Smooth muscle cell (in vitro differentiated cells): ENCODE data around the gene FAM170B. TPM values are rescaled to one million over a fixed set of nuclear protein-coding genes. Genes with fewer than 3 reads are reported as not detected.

ENCODE experiments used
- DNase-seq: peaks from one replicate; lab custom pipeline; 2025; ENCODE audit not compliant: unreplicated experiment; lab: John Stamatoyannopoulos, UW
- H2AFZ ChIP-seq: fragments of 200-600 bp; sonication (generic); 2 replicates; pipeline ENCODE4 v1.6.0; 2016; ENCODE audit warnings: antibody characterized with exemption, low read depth, mild to moderate bottlenecking
- H3F3A ChIP-seq: fragments of 200-600 bp; sonication (generic); 2 replicates; pipeline ENCODE4 v1.6.0; 2017; ENCODE audit warnings: antibody characterized with exemption, low read depth
- H3K27ac ChIP-seq: fragments of 200-600 bp; sonication (generic); 2 replicates; pipeline ENCODE4 v1.5.1; 2016; ENCODE audit warnings: low read depth, mild to moderate bottlenecking
- H3K27me3 ChIP-seq: fragments of 200-600 bp; sonication (generic); 2 replicates; pipeline ENCODE4 v1.6.1; 2016; ENCODE audit warnings: low read depth, mild to moderate bottlenecking
- H3K36me3 ChIP-seq: fragments of 200-600 bp; sonication (generic); 2 replicates; pipeline ENCODE4 v1.5.1; 2016; ENCODE audit warnings: low read depth
- H3K4me1 ChIP-seq: fragments of 200-600 bp; sonication (generic); 2 replicates; pipeline ENCODE4 v1.5.1; 2016; ENCODE audit warnings: low read depth
- H3K4me2 ChIP-seq: fragments of 200-600 bp; sonication (generic); 2 replicates; pipeline ENCODE4 v1.6.0; 2016; ENCODE audit warnings: mild to moderate bottlenecking
- H3K4me3 ChIP-seq: fragments of 200-600 bp; sonication (generic); 2 replicates; pipeline ENCODE4 v1.5.1; 2016; ENCODE audit warnings: mild to moderate bottlenecking
- H3K79me2 ChIP-seq: fragments of 200-600 bp; sonication (generic); 2 replicates; pipeline ENCODE4 v1.6.0; 2016; ENCODE audit warnings: low read depth, mild to moderate bottlenecking
- H3K9ac ChIP-seq: fragments of 200-600 bp; sonication (generic); 2 replicates; pipeline ENCODE4 v1.6.0; 2016; ENCODE audit warnings: low read depth
- H3K9me3 ChIP-seq: fragments of 200-600 bp; sonication (generic); replicated peaks from 2 replicates; pipeline ENCODE4 v1.5.1; 2016; ENCODE audit warnings: low read depth
- H4K20me1 ChIP-seq: fragments of 200-600 bp; sonication (generic); 2 replicates; pipeline ENCODE4 v1.6.0; 2016; ENCODE audit warnings: low read depth
- WGBS: methylation state at CpG from one replicate; pipeline ENCODE4 v1.1.7; 2016; ENCODE audit warnings: low lambda C conversion rate; 5-methylcytosine and 5-hydroxymethylcytosine counted together
- polyA plus RNA-seq: library from polyadenylated mRNA; unstranded; fragments of >200 nt; fragmentation: Nextera tagmentation; extraction: Ambion mirVana; gene quantifications from 2 replicates; pipeline ENCODE4 v1.2.1, GENCODE V29; 2016
- total RNA-seq: library from RNA; depleted of rRNA; stranded (reverse); fragments of >200 nt; gene quantifications from 2 replicates; pipeline ENCODE4 v1.2.3, GENCODE V29; 2014
- TF ChIP-seq, protein P1 (sequence below): fragments of 200-600 bp; sonication (generic); IDR thresholded peaks from 2 replicates; pipeline ENCODE4 v1.5.1; 2017; ENCODE audit warnings: borderline replicate concordance, mild to moderate bottlenecking, antibody characterized with exemption; ENCODE audit not compliant: insufficient read depth, poor library complexity, severe bottlenecking

Gene FAM170B
- total and polyA plus RNA-seq, 2 experiments from 2014 or later: not detected

- TF ChIP-seq, protein P1, sequence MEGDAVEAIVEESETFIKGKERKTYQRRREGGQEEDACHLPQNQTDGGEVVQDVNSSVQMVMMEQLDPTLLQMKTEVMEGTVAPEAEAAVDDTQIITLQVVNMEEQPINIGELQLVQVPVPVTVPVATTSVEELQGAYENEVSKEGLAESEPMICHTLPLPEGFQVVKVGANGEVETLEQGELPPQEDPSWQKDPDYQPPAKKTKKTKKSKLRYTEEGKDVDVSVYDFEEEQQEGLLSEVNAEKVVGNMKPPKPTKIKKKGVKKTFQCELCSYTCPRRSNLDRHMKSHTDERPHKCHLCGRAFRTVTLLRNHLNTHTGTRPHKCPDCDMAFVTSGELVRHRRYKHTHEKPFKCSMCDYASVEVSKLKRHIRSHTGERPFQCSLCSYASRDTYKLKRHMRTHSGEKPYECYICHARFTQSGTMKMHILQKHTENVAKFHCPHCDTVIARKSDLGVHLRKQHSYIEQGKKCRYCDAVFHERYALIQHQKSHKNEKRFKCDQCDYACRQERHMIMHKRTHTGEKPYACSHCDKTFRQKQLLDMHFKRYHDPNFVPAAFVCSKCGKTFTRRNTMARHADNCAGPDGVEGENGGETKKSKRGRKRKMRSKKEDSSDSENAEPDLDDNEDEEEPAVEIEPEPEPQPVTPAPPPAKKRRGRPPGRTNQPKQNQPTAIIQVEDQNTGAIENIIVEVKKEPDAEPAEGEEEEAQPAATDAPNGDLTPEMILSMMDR: no peak
- no peaks in the 10 kb centered on the region for H3K9me3 ChIP-seq
- H3K4me3 ChIP-seq: no peak overlapping the region
- H3K79me2 ChIP-seq: no peaks in the 10 kb centered on the region
- no peak overlapping the region for H3K9ac ChIP-seq
- no peak overlapping the region for H3K27ac ChIP-seq
- no peaks in the 10 kb centered on the region for H3K4me1 ChIP-seq
- H2AFZ ChIP-seq: no peak overlapping the region
- no peaks in the 10 kb centered on the region for H4K20me1 ChIP-seq
- no peak overlapping the region for H3K4me2 ChIP-seq
- no peak for DNase-seq
- no peaks in the 10 kb centered on the region for H3F3A ChIP-seq
- peaks cover 10% of the 10 kb centered on the region for H3K27me3 ChIP-seq
- WGBS: 89% methylated on average over 5 of the region's 5 CpGs
- no peaks in the 10 kb centered on the region for H3K36me3 ChIP-seq
Observed at GRCh38 chr10:49160110-49160509, 26.3 kb upstream of the FAM170B start.

- Histone ChIP-seq H3K9ac (no peak overlapping the region), H3K4me3 (no peak overlapping the region), H3K27me3 (peaks cover 10% of the 10 kb centered on the region), H3K27ac (no peak overlapping the region), H3F3A (no peaks in the 10 kb centered on the region), H2AFZ (no peak overlapping the region), H3K4me1 (no peaks in the 10 kb centered on the region), H4K20me1 (no peaks in the 10 kb centered on the region), H3K4me2 (no peak overlapping the region), H3K36me3 (no peaks in the 10 kb centered on the region), H3K79me2 (no peaks in the 10 kb centered on the region), H3K9me3 (no peaks in the 10 kb centered on the region)
- 26% methylated on average over 3 of the region's 3 CpGs for WGBS
- no peak for DNase-seq
- TF ChIP-seq, protein P1: no peak
Observed at GRCh38 chr10:49158915-49159314, 25.1 kb upstream of the FAM170B start.

DNA sequence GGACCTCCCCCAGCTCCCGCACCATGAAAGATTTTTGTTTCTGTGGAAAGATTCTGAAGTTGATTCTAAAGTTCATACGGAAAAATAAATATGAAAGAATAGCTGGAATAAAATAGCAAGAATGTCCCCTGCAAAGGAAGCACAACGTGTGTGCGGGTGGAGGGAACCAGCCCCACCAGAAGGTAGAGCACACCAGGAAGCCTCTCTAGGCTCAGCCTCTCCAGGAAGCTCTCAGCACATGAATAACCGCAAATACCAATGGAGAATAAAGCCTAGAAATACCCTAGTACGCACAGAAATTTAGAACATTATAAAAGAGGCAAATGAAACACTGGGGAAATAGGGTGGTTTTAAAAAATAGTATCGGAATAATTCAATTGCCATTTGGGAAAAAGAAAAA, 24.6 kb upstream of the FAM170B start:
- H3K9ac ChIP-seq: no peak overlapping the region
- H2AFZ ChIP-seq: no peak overlapping the region
- H3K27ac ChIP-seq: no peak overlapping the region
- H3K9me3 ChIP-seq: no peaks in the 10 kb centered on the region
- H3K4me1 ChIP-seq: no peaks in the 10 kb centered on the region
- TF ChIP-seq, protein P1: no peak
- H3K4me2 ChIP-seq: no peak overlapping the region
- no peak overlapping the region for H3K4me3 ChIP-seq
- no peak for DNase-seq
- H4K20me1 ChIP-seq: no peaks in the 10 kb centered on the region
- H3F3A ChIP-seq: no peaks in the 10 kb centered on the region
- no peaks in the 10 kb centered on the region for H3K36me3 ChIP-seq
- 31% methylated on average over 7 of the region's 7 CpGs for WGBS
- H3K79me2 ChIP-seq: no peaks in the 10 kb centered on the region
- peaks cover 10% of the 10 kb centered on the region for H3K27me3 ChIP-seq

- H2AFZ ChIP-seq: no peak overlapping the region
- no peak for DNase-seq
- no peak overlapping the region for H3K4me2 ChIP-seq
- no peaks in the 10 kb centered on the region for H3F3A ChIP-seq
- no peaks in the 10 kb centered on the region for H3K79me2 ChIP-seq
- 87% methylated on average over 3 of the region's 3 CpGs for WGBS
- H3K36me3 ChIP-seq: no peaks in the 10 kb centered on the region
- no peak overlapping the region for H3K9ac ChIP-seq
- H3K9me3 ChIP-seq: no peaks in the 10 kb centered on the region
- peaks cover 10% of the 10 kb centered on the region for H3K27me3 ChIP-seq
- no peak overlapping the region for H3K27ac ChIP-seq
- H4K20me1 ChIP-seq: no peaks in the 10 kb centered on the region
- TF ChIP-seq, protein P1: no peak
- no peaks in the 10 kb centered on the region for H3K4me1 ChIP-seq
- H3K4me3 ChIP-seq: no peak overlapping the region
Observed at GRCh38 chr10:49157229-49157628, 23.4 kb upstream of the FAM170B start.
